Measurements from ENCODE around the gene CACNA2D2. TPM values are rescaled to one million over a fixed set of nuclear protein-coding genes. Genes with fewer than 3 reads are reported as not detected.

CACNA2D2 gene
- total RNA-seq, 1 experiment from 2014 or later, result 27.7 TPM

- Histone ChIP-seq H2BK20ac (ENCODE audit: low read depth, low read length, poor library complexity, severe bottlenecking) (no peak within 1 kb of the TSS), H3K4me2 (ENCODE audit: insufficient read depth, insufficient read length, low read length) (peak within 1 kb of the TSS; percentile 62), H3K79me1 (ENCODE audit: insufficient read depth, low read depth, low read length, poor library complexity, severe bottlenecking) (no peaks in the 10 kb centered on the region), H2BK120ac (ENCODE audit: low read depth, low read length, poor library complexity, severe bottlenecking) (no peak within 1 kb of the TSS), H3K18ac (ENCODE audit: insufficient read length, low read depth, low read length) (no peak within 1 kb of the TSS), H3K27ac (ENCODE audit: insufficient read length, low read depth, low read length) (no peak within 1 kb of the TSS), H2BK15ac (ENCODE audit: low read depth, low read length) (no peak within 1 kb of the TSS), H3K14ac (ENCODE audit: insufficient read depth, low read length) (0 out of 2 replicates have a peak within 1 kb of the TSS, but pooled peaks have one; percentile 60), H3K4me1 (ENCODE audit: insufficient read depth, low read length) (no peaks in the 10 kb centered on the region), H2AFZ (ENCODE audit: low read length) (no peak within 1 kb of the TSS), H3K9me3 (ENCODE audit: control insufficient read depth, low read depth, low read length) (no peaks in the 10 kb centered on the region), H3K56ac (ENCODE audit: insufficient read length, low read depth, low read length) (no peak within 1 kb of the TSS), H3K23me2 (ENCODE audit: insufficient read length, low read depth, low read length, poor library complexity, severe bottlenecking) (peaks cover 15% of the 10 kb centered on the region), H3K27me3 (ENCODE audit: insufficient read depth, low read length) (peaks cover 11% of the 10 kb centered on the region; the same call in 1 of the 2 replicates), H2AK5ac (ENCODE audit: insufficient read length, low read length) (no peak within 1 kb of the TSS), H3K9ac (ENCODE audit: extremely low read depth, insufficient read length, low read length) (no peak within 1 kb of the TSS), H3T11ph (ENCODE audit: low read length) (no peak within 1 kb of the TSS), H4K91ac (ENCODE audit: insufficient read length, low read depth, low read length) (no peak within 1 kb of the TSS), H4K8ac (replicated peaks; ENCODE audit: insufficient read length, low read depth, low read length) (no peak within 1 kb of the TSS), H2BK5ac (ENCODE audit: insufficient read length, low read length) (no peak within 1 kb of the TSS), H2BK12ac (ENCODE audit: insufficient read length, low read depth, low read length) (no peak within 1 kb of the TSS), H3K4ac (ENCODE audit: low read depth, low read length) (no peak within 1 kb of the TSS), H3K79me2 (ENCODE audit: insufficient read depth, low read length) (no peaks in the 10 kb centered on the region), H4K20me1 (ENCODE audit: control insufficient read depth, insufficient read depth, insufficient read length) (no peaks in the 10 kb centered on the region), H3K23ac (ENCODE audit: insufficient read length, low read depth, low read length) (no peak within 1 kb of the TSS), H4K5ac (ENCODE audit: insufficient read length, low read depth, low read length) (no peak within 1 kb of the TSS)
- Mint-ChIP-seq H3K4me3 (peak within 1 kb of the TSS; percentile 57 to 70), H3K4me1 (peaks cover 12 to 17% of the 10 kb centered on the region in 2 experiments), H3K27ac (no peak within 1 kb of the TSS), H3K9me3 (no peaks in the 10 kb centered on the region), H3K36me3 (ENCODE audit: insufficient read depth in 1 of 3, low read depth in 3 of 3) (peaks cover 6 to 15% (median 7%) of the 10 kb centered on the region in 3 experiments; a peak in 6 of 7 replicates), H3K27me3 (ENCODE audit: low read depth) (peaks cover 53% of the 10 kb centered on the region)
- peak; percentile 87 for DNase-seq
- TF ChIP-seq CTCF (conservative IDR thresholded peaks at IDR 0.05), result no peak
- WGBS (ENCODE audit: extremely low coverage, insufficient read length, low lambda C conversion rate), result no CpG with 5 or more reads among the region's 45 CpGs
Observed at GRCh38 chr3:50345586-50346234, 157.7 kb downstream of the CACNA2D2 start, which contains the start of gene ZMYND10. Gene ZMYND10, minus strand, starts transcription at chr3:50345732. Its CDS starts 153 bp downstream, at chr3:50345579.
